Occipital lobe (tissue), 2 donors: ENCODE measurements around the gene PLA2G2C. TPM values are rescaled to one million over a fixed set of nuclear protein-coding genes. Genes with fewer than 3 reads are reported as not detected.

ENCODE experiments used
- DNase-seq: peaks from one replicate; lab custom pipeline; 2025; lab: John Stamatoyannopoulos, UW
- total RNA-seq: library from RNA; depleted of rRNA; stranded (reverse); fragments of >200 nt; gene quantifications from one replicate; pipeline ENCODE4 v1.2.3, GENCODE V29; 2014

The PLA2G2C gene
- total RNA-seq, 1 donor from 2014 or later, result not detected

GRCh38 chr1:20209471-20209870, 23.2 kb upstream of the PLA2G2C start:
- DNase-seq, result no peak

- no peak for DNase-seq
These were observed 21.2 kb upstream of the PLA2G2C start for GRCh38 chr1:20207546-20207945.

GRCh38 chr1:20202166-20202565, 15.8 kb upstream of the PLA2G2C start:
- no peak for DNase-seq

DNA sequence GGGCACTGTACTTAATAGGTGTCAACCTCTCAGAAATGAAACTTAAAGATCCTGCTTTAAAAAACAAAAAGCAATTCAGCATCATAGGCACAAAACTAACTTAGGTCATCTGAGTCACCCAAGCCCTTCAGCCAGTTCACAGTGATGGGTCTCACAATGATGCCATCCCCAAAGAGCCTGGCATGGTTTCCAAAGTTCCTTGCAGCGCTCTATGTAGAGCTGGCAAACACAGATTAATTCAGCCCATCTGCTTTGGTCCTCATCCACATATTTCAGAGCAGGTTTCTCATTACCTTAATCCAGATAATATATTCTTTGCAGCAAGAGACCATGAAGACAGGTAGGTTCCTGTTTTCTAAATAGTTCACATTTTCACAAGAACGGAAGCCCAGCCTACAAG, 14.6 kb upstream of the PLA2G2C start:
- DNase-seq, result no peak

DNA sequence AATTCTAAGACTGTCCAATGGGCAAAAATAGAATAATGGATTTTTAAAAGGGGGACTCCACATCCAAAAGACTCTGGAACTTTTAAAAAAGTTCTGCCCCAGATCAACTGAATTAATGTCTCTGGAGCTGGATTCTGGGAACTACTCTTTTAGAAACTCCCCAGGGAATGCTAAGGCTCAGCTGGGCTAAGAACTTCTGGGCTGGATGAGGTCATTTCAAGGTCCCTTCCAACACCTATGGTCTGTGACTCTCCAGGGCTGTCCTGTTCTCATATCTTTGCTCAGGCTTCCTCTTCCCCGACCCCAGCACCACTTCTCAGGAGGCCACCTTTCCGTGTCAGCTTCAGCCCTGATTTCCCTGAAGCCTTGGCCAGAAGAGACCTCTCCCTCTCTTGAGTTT, 13.5 kb upstream of the PLA2G2C start:
- no peak for DNase-seq

GRCh38 chr1:20199403-20199802, 13.1 kb upstream of the PLA2G2C start:
- no peak for DNase-seq

DNA sequence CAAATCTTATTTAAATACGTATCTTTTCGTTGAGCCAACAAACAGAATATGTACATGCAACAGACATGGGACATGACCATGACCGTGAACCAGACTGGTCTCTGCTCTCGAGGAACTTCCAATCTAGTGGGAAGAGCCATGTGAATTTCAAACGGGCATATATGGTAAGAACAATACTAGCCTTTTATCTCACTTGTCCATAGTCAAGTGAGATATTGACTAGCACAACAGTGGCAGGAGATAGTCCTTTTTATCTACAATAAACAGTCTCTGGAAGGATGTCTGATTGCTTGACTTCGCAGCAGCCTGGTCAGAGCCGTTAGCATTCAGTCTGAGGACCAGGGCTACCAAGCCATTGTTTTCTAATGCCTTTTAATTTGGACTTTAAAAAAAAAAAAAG, 12.6 kb upstream of the PLA2G2C start:
- DNase-seq, result no peak

DNA sequence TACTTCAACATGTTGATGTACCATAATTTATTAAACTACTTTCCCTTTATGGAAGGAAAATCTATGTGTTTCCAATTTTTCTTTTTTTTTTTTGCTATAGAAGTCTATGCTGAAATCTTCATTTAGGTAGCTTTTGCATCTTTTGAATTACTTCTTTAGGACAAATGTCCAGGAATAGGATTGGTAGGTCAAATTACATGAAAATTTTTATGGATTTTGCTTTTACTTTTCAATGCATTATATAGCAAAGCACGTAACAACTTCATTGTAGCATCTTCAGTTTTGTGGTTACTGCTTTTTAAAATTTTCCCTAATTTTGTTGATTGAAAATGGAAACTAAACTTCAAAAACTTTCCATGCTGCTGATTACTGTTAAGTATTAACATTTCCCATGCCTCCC, 12.0 kb upstream of the PLA2G2C start:
- DNase-seq, result no peak

GRCh38 chr1:20197329-20197791, 11.0 kb upstream of the PLA2G2C start:
- DNase-seq, result no peak

DNA sequence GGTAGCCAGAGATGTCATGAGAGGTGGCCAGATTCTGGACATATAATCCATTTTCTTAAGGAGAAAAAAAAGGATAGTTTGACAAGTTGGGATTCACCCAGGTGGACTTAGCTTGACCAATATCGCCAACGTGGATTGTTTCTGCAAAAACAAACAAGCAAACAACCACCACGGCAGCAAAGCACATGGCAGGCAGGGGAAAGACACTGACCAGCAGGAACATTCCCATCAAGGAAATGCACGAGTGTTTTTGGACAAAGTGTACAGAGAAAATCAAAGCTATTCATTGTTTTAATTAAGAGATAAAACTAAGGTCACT, 9.1 kb upstream of the PLA2G2C start:
- DNase-seq, result no peak

GRCh38 chr1:20194757-20195461, 8.6 kb upstream of the PLA2G2C start:
- peak; percentile 41 for DNase-seq

DNA sequence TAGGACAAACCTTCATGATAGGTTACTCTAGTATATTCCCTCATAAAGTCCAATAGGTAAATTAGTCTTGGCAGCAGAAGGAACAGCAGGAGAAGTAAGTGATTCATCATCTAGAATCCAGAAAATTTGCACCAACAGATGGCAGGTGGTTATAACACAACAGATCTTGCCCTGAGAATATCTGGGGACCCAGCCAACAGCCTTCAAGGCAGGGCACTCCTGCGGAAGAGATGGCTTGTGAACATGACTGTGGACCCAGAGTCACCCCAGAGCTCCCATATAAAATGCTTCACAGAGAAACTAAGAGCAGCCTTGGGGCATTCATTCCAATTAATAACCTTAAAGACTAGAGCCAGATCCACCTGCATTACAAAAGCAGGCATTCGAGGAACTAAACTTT, 7.9 kb upstream of the PLA2G2C start:
- no peak for DNase-seq

DNA sequence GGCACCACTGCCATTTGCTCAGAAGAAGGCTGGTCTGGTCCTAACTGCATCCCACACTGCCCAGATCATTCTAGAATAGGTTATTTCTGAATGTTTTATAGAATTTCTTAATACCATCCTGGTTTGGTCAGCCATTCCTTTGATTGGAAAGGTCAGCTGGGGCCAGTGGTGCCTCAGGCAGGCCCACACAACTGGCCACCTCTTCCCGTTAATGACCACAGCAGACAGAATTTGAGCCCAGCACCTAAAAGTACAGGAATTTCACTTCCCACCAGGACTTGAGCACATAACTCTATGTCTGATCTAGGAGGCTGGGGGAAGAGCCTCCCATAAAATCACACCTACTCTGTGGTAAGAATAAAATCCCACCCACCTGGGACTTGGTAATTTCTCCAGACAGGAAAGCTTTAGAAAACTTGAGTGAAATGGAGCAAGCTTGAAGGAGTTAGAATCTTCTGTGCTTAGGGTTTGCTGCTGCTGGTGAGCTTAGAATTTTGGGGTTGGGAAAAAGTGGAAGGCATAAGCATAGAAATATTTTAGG, 6.6 kb upstream of the PLA2G2C start:
- no peak for DNase-seq

GRCh38 chr1:20192364-20192763, 6.0 kb upstream of the PLA2G2C start:
- DNase-seq, result no peak

- DNase-seq, result no peak
These were observed 5.0 kb upstream of the PLA2G2C start for GRCh38 chr1:20191266-20191825.

GRCh38 chr1:20190256-20191160, 4.2 kb upstream of the PLA2G2C start:
- DNase-seq, result peak; percentile 40

DNA sequence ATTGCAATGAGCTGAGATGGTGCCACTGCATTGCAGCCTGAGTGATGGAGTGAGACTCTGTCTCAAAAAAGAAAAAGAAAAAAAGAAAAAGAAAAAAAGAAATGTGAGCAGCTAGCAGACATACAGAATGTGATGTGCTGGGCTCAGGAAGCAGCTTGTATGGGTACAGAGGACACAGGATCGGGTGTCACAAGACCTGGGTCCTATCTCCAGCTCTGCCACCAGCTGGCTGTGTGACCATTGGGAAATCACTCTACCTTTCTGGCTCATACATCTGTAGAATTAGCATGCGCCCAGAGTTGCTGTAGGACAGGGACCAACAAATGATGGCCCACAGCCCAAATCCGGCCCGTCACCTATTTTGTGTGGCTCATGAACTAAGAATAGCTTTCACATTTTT, 3.3 kb upstream of the PLA2G2C start:
- no peak for DNase-seq

DNA sequence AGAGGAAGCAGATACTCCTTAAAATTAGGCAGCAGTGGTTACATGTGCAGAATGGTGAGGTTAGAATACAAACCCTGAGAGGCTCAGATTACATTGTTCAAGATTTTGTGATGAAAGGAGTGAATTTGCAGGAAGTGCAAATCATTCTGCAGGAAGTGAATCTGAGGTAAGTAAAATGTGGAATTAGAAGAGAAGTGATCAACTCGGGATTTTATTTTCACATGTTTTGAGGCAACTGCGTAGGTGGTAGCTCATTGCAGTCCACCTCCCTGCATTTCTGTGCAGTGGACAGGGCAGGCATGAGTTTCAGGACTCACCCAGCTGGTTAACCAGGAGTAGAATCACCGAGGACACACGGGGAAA, 2.1 kb upstream of the PLA2G2C start:
- no peak for DNase-seq

GRCh38 chr1:20187813-20188454, 1.6 kb upstream of the PLA2G2C start:
- no peak for DNase-seq

GRCh38 chr1:20187103-20187812, 940 bp upstream of the PLA2G2C start:
- peak; percentile 69 for DNase-seq
